Left renal cortex interstitium (tissue), 4 donors: ENCODE data around the gene MRGPRG. TPM values are rescaled to one million over a fixed set of nuclear protein-coding genes. Genes with fewer than 3 reads are reported as not detected.

Source experiments
- DNase-seq, 4 donors: peaks; one replicate each; pipeline ENCODE4 v3.0.0-alpha.2; 2013; ENCODE audit warnings: low read depth in 4 of 4, low spot score in 2 of 4, missing footprints in 1 of 4
- polyA plus RNA-seq, 4 donors: library from polyadenylated mRNA; unstranded; fragments of 120-200 nt; gene quantifications; one replicate each; pipeline ENCODE4 v1.2.1, GENCODE V29; 2013; ENCODE audit not compliant: insufficient read length in 4 of 4

Gene MRGPRG
- polyA plus RNA-seq, 4 donors = not detected

DNA sequence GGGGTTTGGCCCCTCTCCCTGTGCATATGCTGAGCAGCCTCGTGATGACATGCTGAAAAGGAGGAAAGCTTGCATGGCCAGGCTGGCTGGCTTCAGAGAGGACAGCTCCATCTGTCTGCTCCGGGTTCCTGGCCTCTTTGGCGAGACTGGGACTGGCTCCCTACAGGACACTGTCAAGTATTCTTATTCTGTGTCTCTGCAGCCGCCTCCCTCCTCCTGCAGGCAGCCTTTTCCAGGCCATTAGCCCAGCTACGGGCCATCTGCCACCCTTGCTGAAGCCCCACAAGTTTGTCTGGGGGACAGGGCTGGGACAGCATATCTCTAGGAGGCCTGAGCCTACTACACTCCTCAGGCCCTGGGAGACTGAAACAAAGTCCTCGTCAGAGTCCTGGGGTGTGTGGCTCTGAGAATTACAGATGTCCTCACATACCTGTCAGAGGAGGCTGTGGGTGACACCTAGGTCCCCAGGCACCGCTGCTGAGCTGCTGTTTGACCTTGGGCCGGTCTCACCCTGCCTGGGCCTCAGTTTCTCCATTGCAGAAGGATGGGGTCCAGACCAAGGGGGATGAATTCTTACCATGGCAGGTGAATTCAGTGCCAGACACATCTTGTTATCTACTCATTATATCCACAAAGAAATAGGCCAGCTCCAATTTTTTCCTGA, 11.0 kb downstream of the MRGPRG start:
- DNase-seq = no peak

DNA sequence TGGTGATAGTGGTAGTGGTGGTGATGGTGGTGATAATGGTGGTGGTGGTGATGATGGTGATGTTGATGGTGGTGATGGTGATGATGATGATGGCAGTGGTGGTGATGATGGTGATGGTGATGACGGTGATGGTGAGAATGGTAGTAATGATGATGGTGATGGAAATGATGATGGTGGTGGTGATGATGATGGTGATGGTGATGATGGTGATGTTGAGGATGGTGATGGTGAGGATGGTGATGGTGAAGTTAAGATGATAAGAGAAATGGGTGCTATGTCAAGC, 11.8 kb downstream of the MRGPRG start:
- DNase-seq = no peak

- no peak for DNase-seq
These were observed 12.3 kb downstream of the MRGPRG start for GRCh38 chr11:3206156-3206921.

GRCh38 chr11:3205261-3206155, 13.1 kb downstream of the MRGPRG start:
- DNase-seq = no peak

DNA sequence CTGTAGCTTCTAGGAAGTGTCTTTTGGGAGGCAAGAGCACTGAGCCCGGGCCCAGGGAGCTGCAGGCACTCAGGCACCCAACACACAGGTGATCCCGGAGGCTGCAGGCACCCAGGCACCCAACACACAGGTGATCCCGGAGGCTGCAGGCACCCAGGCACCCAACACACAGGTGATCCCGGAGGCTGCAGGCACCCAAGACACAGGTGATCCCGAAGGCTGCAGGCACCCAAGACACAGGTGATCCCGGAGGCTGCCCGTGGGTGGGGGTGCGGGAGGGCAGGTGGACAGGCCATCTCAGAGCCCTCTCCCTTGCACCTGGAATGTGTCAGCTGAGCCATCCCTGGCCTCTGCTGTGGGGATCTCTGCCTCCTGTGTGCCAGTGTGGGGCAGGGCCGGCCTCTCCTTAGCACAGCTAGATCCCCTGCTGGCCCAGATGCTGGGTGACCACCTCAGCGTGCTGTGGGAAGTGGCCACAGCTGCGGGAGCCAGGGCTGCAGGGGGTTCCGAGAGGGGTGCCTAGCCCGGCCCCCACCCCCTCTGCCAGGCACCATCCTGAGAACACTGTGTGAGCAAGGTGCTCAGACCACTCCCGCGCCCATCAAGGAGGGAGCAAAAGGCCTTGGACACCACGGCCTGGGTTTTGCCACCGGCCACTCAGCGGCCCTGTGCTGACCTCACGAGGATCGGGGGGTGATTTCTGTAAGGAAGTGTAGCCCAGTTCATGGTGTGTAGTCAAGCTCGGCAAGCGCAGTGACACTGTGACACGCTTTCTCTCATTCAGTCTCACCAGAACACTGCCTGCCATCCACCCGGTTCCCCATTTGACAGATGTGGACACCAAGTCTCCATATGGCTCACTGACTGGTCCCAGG, 14.2 kb downstream of the MRGPRG start:
- no peak for DNase-seq

DNA sequence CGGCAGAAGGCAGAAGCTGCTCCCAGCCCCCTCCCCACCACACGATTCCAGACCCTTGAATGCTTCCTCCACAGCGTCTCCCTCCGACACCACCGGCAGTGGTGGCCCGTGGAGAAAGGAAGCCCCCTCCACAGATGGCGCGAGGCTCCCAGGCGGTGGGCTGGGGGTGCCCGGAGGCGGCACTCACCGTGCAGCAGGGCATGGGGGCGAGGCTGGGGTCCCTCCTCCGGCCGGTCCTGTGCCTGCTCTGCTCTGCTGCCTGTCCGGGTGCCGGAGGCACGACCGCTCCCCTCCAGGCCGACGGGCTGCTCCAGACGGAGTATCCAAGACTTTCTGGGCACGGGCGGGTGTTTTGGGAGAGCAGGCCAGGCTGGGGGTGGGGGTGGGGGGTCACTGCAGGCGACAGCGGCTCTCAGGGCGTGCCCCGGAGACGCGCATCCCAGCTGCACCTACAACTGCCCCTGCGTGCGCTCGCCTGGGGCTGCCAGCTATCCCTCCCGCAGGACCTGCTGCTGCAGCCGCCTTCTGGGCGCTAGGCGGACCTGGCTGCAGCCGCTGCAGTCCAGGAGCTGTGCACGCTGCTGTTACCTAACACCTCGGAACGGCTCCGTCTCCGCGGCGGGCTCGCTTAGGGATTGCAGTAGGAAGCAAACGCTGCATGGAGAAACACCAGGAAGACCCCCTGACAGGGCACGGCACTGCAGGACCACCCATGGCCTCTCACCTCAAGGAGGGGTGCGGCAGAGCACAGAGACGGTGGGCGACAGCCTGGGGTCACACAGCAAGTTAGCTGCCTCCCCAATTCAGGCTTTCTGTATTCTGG, 15.2 kb downstream of the MRGPRG start:
- no peak for DNase-seq

DNA sequence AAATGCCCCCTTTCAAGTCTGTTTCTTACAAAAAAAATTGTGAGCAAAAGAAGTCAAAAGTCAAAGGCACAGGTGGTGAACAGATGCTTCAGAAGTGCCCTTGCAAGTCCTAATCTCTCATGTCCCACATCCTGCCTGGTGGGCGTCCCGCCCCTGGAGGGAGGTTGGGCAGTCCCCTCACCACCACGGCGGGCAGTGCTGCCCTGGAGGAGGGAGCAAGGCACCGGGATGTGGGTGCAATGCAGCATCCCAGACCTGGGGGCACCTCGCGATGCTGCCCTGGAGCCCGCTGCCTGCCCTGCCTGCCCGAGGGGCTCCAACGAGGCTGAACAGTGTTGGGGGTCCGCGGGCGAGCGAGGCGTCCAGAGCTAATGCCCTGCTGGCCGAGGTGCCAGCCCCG, 15.9 kb downstream of the MRGPRG start:
- no peak for DNase-seq

GRCh38 chr11:3202305-3202704, 16.3 kb downstream of the MRGPRG start:
- DNase-seq = no peak

- no peak for DNase-seq
These were observed 16.9 kb downstream of the MRGPRG start for GRCh38 chr11:3201677-3202181.

DNA sequence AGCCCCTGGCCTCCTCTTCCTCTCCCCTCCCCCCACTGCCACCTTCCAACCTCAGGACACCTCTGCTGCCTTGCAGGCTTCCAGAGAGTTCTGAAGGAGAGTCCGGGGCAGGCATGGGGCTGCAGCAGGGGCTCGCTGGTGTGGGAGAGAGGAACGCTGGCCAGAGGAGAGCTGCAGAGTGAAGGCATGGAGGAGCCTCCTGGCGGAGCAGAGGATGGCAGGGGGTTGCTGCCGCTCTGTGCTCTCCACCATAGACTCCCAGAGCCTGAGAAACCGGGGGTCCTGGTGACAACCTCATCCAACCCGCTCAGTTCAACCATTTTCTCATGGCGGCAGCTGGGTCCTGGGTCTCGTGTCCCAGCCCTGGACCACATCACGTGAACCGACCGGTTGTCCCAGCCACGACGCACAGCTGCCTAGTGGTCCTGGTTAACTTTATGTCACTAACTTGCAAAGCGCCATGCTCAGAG, 17.5 kb downstream of the MRGPRG start:
- DNase-seq = no peak

GRCh38 chr11:3200388-3201111, 18.1 kb downstream of the MRGPRG start:
- no peak for DNase-seq

GRCh38 chr11:3199537-3200295, 18.9 kb downstream of the MRGPRG start:
- no peak for DNase-seq

GRCh38 chr11:3198815-3199214, 19.8 kb downstream of the MRGPRG start:
- DNase-seq = no peak

- DNase-seq = no peak
These were observed 20.6 kb downstream of the MRGPRG start for GRCh38 chr11:3197878-3198528.

GRCh38 chr11:3197044-3197695, 21.4 kb downstream of the MRGPRG start:
- DNase-seq = no peak

- no peak for DNase-seq
These were observed 22.2 kb downstream of the MRGPRG start for GRCh38 chr11:3196161-3197043.
